Stimulated activated CD4-positive, alpha-beta T cell treated with anti-CD3 and anti-CD28 coated beads, Interleukin-12 subunit alpha, Interleukin-12 subunit beta, amount 100 ng/mL, for 24 hours (primary cell): ENCODE data around the gene SIAE.

Experiments used
- DNase-seq, 2 experiments: peaks; one replicate each; pipeline ENCODE4 v3.0.0-alpha.2; 2020; ENCODE audit warnings: low read depth in 2 of 2

SIAE gene

GRCh38 chr11:124667601-124668000 is 5.9 kb downstream of the SIAE start:
- DNase-seq = no peak

DNA sequence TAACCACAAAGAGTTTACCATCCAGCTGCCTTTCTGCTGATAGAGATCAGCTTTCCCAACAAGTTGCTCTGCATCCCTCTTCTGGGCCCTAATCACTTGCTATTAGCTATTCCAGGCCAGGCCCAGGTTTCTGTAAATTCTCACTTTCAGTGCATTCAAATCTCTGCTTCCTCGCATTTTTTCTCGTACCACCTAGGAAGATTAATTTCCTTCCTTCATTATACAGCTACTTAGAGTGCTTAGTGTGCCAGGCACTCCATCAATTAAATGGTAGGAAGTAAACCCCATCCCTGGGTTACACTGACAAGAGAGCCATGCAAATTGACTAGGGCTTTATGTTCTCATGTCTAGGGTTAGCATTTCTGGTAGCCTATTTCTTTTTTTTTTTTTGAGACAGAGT is 9.7 kb downstream of the SIAE start:
- no peak for DNase-seq

- DNase-seq = no peak
Measured at GRCh38 chr11:124662106-124662505, 11.4 kb downstream of the SIAE start.

- no peak for DNase-seq
Measured at GRCh38 chr11:124661553-124661952, 12.0 kb downstream of the SIAE start.

- no peak for DNase-seq
Measured at GRCh38 chr11:124658986-124659385, 14.6 kb downstream of the SIAE start.

- DNase-seq = no peak
Measured at GRCh38 chr11:124658501-124658900, 15.0 kb downstream of the SIAE start.

- DNase-seq = no peak
Measured at GRCh38 chr11:124657904-124658303, 15.6 kb downstream of the SIAE start.

GRCh38 chr11:124656774-124657630 is 16.5 kb downstream of the SIAE start:
- DNase-seq = no peak

DNA sequence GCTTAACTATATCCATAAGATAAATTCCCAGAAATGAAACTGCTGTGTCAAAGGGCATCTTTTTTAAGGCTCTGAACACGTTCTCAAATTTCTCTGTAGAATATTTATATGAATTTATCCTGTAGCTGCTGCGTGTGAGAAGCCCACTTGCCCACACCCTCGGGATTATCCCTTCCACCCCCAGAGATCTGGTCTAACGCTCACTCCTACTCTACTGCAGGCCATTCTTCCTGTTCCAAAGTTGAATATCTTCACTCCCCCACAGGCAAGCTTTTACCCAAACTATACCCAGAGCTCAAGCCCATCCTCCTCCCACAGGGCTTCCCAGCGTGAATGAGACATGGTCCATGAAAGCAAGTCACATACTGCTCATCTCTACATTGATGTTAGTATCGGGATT is 24.9 kb downstream of the SIAE start:
- DNase-seq = no peak

GRCh38 chr11:124646148-124646547 is 27.4 kb downstream of the SIAE start:
- no peak for DNase-seq

DNA sequence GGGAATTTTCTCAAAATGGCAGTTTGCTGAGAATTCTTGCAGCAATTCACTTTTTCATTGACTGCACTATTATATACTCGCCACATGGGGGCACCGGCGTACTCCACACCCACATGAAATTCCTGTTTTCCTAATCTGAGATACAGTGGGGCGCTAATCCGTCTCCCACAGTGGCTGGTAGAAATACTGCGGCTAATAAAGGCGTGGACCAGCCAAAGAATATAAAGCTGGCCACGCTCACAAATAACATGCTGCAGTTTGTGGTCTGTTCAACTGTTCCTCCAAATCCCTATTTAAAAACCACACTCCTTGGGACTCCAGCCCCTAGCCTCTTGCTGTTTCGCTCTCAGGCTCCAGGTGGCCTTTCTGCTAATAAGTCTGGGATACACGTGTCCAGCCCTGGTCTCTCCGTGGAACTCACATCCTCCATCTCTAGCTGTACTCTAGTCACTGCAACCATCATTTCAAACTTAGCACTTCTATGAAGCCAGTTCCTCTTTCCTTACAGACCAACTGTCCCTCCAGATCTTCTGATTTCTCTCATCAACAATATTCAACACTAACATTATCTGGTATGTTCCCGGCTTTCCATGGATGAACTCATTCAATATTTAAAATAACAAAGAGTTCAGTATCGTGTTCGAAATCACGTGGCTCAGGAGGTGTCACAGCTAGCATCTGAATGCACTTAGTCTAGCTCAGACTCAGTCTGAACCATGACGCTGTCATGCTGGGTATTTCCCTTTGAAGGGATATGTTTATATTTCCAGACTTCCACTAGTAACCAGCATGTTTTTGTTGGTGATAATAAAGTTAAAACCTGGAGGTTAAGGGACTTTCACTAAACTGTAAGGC is 28.9 kb downstream of the SIAE start:
- no peak for DNase-seq

DNA sequence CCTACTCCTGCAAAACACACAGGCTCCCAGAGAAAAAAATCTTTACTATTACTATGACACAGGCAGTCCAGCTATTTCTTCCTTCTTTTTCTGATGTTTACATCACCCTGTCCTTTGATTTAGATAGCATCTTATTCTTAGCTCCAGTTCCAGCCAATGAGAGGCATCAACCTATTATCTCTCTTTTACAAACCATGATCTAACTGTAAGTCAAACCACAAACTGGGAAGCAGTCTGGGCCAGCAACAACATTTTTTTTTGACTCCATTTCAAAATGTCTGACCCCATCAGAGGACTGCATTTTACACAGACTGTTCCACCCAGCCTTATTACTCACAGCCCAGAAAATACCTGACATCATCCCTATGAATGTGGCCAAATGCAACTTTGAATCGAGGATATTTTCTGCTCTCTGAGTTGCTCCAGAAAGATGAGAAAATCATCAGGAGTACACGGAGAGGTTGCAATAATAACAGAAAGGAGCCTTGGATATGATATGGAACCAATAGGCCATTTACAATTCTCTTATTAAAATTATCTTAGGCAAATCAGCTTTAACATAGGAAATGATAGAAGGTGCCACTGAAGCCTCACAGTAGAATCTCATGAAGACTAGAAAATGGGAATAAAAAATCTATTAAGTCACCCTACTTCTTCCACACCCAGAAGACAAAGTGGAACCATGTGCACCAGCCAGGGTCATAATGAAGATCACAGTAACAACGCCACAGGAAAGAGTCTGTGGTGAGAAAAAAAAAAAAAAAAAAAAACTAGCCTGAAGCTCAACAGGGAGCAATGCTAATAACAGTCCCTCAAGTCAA is 29.7 kb downstream of the SIAE start:
- no peak for DNase-seq

DNA sequence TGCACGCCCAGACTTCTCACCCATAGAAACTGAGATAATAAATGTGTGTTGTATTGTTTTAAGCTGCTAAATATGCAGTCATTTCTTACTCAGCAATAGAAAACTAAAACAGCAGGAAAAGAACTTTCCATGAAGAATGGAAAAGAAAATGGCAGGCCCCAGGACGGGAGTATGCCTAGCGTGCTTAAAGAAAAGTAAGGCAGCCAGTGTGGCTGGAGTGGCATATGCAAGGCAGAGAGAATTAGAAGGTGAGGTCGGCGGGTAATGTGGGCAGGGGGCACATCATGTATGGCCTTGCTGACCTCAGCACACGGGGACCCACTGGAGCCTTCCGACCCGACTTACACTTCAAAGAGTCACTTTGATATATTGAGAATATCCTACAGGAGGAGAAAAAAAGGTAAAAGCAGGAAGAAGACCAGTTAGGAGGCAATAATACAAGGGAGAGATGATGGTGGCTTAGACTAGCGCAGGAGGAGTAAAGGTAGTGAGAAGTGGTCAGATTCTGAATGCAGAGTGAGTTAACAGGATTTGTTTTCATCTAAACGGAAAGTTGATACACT is 30.4 kb downstream of the SIAE start:
- DNase-seq = no peak

- DNase-seq = no peak
Measured at GRCh38 chr11:124642628-124643027, 30.9 kb downstream of the SIAE start.

- no peak for DNase-seq
Measured at GRCh38 chr11:124640666-124641065, 32.9 kb downstream of the SIAE start.

- DNase-seq = no peak
Measured at GRCh38 chr11:124639186-124639585, 34.4 kb downstream of the SIAE start.

DNA sequence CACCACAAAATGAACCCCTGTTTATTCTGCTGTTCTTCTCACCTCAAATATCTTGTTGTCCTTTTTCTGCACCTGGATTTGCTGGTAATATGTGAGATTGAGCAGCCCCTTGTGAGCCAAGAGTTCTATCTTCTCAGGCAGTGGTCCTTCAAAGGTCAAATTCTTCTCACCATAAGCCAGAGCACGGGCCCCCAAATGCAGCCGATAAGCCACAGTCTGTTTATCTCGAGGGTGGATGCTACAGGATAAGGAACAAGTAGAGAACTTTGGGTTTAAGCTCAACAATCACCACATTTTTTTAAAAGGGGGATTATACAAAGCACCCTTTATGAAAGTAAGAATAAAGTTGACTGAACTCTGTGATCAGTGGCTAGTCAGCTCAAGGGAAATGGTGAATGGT is 35.0 kb downstream of the SIAE start:
- DNase-seq = no peak

- no peak for DNase-seq
Measured at GRCh38 chr11:124635932-124636331, 37.6 kb downstream of the SIAE start.

DNA sequence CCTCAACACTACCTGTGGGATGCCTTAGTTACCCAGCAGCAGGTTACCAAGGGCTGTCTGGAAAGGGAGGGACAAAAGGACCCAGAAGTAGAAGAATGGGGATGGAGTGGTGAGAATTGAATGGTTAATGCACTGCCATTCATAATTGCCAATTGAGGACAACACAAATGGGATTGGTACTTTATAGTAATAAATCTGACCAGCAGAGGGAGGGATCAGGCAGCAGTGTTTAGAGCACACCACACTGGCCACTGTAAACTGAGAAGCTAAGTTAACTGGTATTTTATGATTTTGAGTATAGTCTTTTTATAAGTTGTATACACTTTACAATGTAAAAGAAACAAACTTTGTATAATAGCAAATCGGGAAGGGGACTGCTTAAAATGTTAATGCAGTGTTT is 40.2 kb downstream of the SIAE start:
- no peak for DNase-seq

GRCh38 chr11:124629961-124630360 is 43.6 kb downstream of the SIAE start:
- no peak for DNase-seq

GRCh38 chr11:124627546-124627945 is 46.0 kb downstream of the SIAE start:
- DNase-seq = no peak
